Hippocampal formation (tissue), 2 donors: ENCODE data around the gene CFAP46.
"Not testable (repeated sequence)": the region's sequence is repeated elsewhere in the genome, so short reads cannot be mapped to it uniquely, and the experiment has no call there.

Experiments used
- DNase-seq, 2 donors: peaks; one replicate each; lab custom pipeline; 2025; lab: John Stamatoyannopoulos, UW

CFAP46 gene

GRCh38 chr10:132806561-132807003 is 135.8 kb downstream of the CFAP46 start:
- DNase-seq = no peak

GRCh38 chr10:132806110-132806509 is 136.3 kb downstream of the CFAP46 start:
- DNase-seq = no peak

- no peak for DNase-seq
Measured at GRCh38 chr10:132805599-132805998, 136.8 kb downstream of the CFAP46 start.

- DNase-seq = no peak
Measured at GRCh38 chr10:132804785-132805426, 137.5 kb downstream of the CFAP46 start.

GRCh38 chr10:132804287-132804686 is 138.1 kb downstream of the CFAP46 start:
- no peak for DNase-seq

GRCh38 chr10:132803416-132804210 is 138.8 kb downstream of the CFAP46 start:
- DNase-seq = no peak

- DNase-seq = no peak
Measured at GRCh38 chr10:132802694-132803320, 139.6 kb downstream of the CFAP46 start.

DNA sequence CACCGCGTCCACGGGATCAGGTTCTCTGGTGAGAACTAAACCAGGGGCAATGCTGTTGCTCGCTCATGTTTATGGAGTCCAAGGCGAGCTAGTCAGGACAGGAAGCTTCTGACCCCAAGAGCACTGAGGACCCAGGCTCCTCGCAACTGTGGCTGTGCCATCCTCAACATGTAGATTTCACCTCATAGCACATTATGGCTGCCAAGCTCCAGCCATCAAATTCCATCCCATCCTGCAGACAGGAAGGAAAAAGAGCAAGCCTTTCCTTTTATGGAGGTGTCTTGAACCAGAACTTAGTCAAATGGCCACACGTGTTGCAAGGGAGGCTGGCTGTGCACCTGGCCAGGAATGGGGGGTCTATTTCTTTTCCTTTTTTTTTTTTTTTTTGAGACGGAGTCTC is 140.3 kb downstream of the CFAP46 start:
- DNase-seq = no peak

- no peak for DNase-seq
Measured at GRCh38 chr10:132799865-132800264, 142.5 kb downstream of the CFAP46 start.

GRCh38 chr10:132798876-132799275 is 143.5 kb downstream of the CFAP46 start:
- DNase-seq = no peak

DNA sequence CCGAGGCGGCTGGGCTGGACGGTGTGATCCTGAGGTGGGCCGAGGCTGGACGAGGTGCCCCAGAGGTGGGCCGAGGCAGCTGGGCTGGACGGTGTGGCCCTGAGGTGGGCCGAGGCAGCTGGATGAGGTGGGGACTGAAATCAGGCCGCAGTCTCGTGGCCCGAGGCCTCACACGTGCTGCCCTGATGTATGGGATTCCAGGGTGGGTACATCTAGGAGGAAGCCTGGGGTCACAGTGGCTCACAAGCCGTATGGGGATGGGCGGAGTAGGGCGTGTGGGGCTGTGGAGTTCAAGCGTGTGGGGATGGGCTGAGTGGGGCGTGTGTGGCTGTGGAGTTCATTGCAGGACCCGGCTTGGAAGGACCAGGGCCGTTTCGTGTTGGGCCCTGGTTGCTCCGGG is 144.0 kb downstream of the CFAP46 start:
- no peak for DNase-seq

DNA sequence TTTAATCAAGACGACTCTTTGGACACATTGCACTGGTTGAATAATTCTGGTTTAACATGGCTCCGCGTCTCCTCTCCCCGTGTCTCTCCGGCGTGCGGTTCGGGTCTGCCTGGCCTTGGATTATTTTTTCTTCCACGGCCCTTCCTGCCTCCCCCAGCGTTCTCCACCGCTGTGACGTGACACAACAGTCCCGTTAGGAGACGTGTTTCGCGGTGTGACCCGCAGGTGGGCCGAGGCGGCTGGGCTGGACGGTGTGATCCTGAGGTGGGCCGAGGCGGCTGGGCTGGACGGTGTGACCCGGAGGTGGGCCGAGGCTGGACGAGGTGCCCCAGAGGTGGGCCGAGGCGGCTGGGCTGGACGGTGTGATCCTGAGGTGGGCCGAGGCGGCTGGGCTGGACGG is 144.4 kb downstream of the CFAP46 start:
- not testable (repeated sequence) for DNase-seq

GRCh38 chr10:132796846-132797245 is 145.5 kb downstream of the CFAP46 start:
- no peak for DNase-seq

DNA sequence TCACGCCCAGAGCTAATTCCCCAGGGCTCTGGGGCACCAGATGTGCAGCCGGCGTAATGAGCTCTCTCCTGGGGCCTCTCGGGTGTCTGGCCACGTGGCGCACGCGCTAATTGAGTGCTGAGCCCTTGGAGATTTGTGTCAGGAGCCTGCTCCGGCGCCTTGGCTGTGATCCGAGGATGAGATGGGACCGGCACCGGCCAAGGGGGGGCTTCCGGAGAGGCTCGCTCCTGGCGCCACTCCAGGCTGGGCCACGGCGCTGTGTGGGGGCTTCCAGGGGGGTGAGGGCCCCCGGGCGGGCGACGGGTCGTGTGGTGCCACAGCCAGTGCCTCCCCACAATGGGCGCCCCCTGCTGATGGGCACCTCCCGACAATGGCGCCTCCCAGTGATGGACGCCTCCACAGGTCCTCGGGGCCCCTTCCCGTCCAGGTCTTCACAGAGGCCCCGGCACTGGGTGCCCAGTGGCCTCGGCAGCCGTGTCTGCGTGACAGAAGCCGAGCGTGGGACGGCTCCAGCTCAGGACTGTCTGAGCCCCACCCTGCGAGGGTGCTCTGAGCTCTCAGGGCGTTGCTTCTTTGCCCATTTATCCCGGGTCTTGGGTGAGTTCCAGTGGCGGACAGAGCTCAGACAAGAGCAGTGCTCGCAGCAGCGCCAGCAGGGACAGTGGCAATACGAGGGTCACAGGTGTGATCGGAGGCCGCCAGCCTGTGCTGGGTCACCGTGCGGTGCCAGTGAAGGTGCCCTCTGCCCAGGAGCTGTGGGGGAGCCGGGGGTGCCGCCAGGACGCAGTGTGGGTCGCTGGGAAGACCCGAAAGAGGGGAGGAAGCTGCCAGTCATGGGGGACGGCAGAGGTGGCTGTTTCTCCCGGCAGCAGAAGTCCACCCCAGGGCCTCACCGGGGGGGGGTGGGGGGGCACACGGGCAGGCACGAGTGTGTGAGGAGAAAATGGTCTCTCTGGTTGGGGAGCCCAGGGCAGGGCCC is 148.2 kb downstream of the CFAP46 start:
- DNase-seq = no peak

- DNase-seq = no peak
Measured at GRCh38 chr10:132793213-132793612, 149.2 kb downstream of the CFAP46 start.

- no peak for DNase-seq
Measured at GRCh38 chr10:132792796-132793195, 149.6 kb downstream of the CFAP46 start.

- not testable (repeated sequence) for DNase-seq
Measured at GRCh38 chr10:132792099-132792498, 150.3 kb downstream of the CFAP46 start.

DNA sequence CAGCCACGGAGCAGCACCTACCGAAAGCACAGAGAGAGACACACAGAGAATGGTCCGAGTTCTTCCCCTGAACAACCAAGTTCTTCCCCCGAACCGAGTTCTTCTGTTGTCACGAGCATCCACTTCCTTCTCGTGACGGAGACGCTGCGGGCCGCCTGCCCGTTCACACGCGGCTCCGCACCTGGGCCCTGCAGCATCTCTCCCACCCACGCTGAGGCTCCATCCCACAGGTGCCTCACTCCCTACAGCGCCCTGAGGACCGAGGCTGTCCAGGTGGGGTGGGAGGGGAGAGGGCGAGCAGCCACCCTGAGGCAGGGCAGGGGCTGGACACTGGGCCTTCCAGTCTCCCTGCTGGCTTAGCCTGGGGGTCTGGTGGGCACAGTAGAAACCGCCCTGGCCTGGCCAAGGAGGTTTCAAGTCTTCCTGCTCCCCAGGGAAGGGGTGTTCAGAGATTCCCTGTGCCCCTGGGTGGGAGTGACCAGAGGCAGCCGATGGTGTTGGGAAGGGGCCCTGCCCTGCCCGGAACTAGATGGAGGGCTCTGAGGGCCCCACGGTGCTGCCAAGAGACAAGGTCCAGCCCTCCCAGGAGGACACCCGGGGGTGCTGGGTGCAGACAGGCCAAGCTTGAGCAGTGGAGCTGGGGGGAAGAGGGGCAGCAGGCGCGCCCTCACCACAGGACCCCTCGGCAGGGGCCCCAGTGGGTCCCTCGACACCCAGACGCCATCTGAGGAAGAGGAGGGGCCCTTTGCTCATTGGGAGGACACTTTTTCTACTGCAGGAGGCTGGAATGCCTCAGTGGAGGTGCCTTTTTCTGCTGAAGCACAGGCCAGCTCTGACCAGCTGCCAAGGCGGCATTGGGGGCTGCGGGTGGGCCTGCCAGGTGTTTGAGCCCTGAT is 151.2 kb downstream of the CFAP46 start:
- DNase-seq = no peak

DNA sequence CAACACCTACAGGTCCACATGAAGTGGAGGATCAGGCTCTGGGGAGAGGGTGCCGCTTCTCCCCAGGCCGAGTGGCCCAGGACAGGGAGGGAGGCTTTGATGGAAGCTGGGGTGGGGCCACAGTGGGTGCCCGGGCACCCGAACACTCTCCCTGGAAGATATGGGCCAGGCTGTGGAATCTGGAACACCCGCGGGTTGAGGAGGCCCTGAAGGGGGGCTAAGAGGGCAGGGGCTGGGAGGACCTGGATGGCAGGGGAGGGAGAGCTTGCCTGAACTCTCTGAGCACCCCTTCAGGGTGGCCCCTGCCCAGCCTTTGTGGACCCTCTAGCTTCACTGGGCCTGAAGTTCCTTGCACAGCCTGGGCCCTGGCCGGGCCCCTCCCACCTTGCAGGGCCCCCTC is 151.9 kb downstream of the CFAP46 start:
- no peak for DNase-seq

GRCh38 chr10:132789659-132790148 is 152.7 kb downstream of the CFAP46 start:
- DNase-seq = no peak

GRCh38 chr10:132788831-132789219 is 153.5 kb downstream of the CFAP46 start:
- DNase-seq = no peak
